RKO (cell line): ENCODE results near the gene CEBPG.

Source experiments
- DNase-seq: peaks from one replicate; pipeline ENCODE4 v3.0.0-alpha.2; 2016; ENCODE audit warnings: low spot score

The CEBPG gene

GRCh38 chr19:33382006-33382405, 8.5 kb downstream of the CEBPG start:
- DNase-seq: no peak

- DNase-seq: no peak
Observed at GRCh38 chr19:33382982-33383381, 9.5 kb downstream of the CEBPG start.

- DNase-seq: no peak
Observed at GRCh38 chr19:33383720-33384292, 10.3 kb downstream of the CEBPG start.

GRCh38 chr19:33384983-33385382, 11.5 kb downstream of the CEBPG start:
- DNase-seq: no peak

- no peak for DNase-seq
Observed at GRCh38 chr19:33385956-33386355, 12.4 kb downstream of the CEBPG start.

GRCh38 chr19:33386361-33386858, 12.9 kb downstream of the CEBPG start:
- no peak for DNase-seq

GRCh38 chr19:33387351-33388230, 14.1 kb downstream of the CEBPG start:
- no peak for DNase-seq

- DNase-seq: no peak
Observed at GRCh38 chr19:33388231-33388724, 14.8 kb downstream of the CEBPG start.

- no peak for DNase-seq
Observed at GRCh38 chr19:33388725-33389420, 15.4 kb downstream of the CEBPG start.

- no peak for DNase-seq
Observed at GRCh38 chr19:33389421-33390100, 16.1 kb downstream of the CEBPG start.

- DNase-seq: no peak
Observed at GRCh38 chr19:33390101-33390907, 16.8 kb downstream of the CEBPG start.

- DNase-seq: no peak
Observed at GRCh38 chr19:33390908-33391630, 17.6 kb downstream of the CEBPG start.

- no peak for DNase-seq
Observed at GRCh38 chr19:33391631-33392249, 18.2 kb downstream of the CEBPG start.

- no peak for DNase-seq
Observed at GRCh38 chr19:33392341-33393285, 19.1 kb downstream of the CEBPG start.

GRCh38 chr19:33393286-33394005, 19.9 kb downstream of the CEBPG start:
- DNase-seq: no peak

GRCh38 chr19:33394006-33394722, 20.7 kb downstream of the CEBPG start:
- no peak for DNase-seq

GRCh38 chr19:33394723-33395560, 21.4 kb downstream of the CEBPG start:
- no peak for DNase-seq
